ENCODE data around the gene MTRF1L.

GRCh38 chr6:152977556-152977955, 25.0 kb downstream of the MTRF1L start:
- no peak for TF ChIP-seq POLR2A (IDR thresholded peaks at IDR 0.05)
- TF ChIP-seq, protein P1, sequence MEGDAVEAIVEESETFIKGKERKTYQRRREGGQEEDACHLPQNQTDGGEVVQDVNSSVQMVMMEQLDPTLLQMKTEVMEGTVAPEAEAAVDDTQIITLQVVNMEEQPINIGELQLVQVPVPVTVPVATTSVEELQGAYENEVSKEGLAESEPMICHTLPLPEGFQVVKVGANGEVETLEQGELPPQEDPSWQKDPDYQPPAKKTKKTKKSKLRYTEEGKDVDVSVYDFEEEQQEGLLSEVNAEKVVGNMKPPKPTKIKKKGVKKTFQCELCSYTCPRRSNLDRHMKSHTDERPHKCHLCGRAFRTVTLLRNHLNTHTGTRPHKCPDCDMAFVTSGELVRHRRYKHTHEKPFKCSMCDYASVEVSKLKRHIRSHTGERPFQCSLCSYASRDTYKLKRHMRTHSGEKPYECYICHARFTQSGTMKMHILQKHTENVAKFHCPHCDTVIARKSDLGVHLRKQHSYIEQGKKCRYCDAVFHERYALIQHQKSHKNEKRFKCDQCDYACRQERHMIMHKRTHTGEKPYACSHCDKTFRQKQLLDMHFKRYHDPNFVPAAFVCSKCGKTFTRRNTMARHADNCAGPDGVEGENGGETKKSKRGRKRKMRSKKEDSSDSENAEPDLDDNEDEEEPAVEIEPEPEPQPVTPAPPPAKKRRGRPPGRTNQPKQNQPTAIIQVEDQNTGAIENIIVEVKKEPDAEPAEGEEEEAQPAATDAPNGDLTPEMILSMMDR (IDR thresholded peaks at IDR 0.05) = no peak
